A673 (cell line): ENCODE data around the gene SNX33. TPM values are rescaled to one million over a fixed set of nuclear protein-coding genes. Genes with fewer than 3 reads are reported as not detected.

Experiments used
- total RNA-seq: library from RNA; stranded (reverse); gene quantifications from 2 replicates; pipeline ENCODE4 v1.2.3, GENCODE V29; 2021

The SNX33 gene
- total RNA-seq, 1 experiment from 2014 or later, result 3.4 TPM

Other genes with a start within 250 kb of the SNX33 start
- 74.7 and 86.3 TPM in 2 replicates for gene SIN3A, start 196.2 kb upstream of the SNX33 start, total RNA-seq
- gene PTPN9, start 68.6 kb upstream of the SNX33 start, total RNA-seq, result 60.9 and 64.9 TPM in 2 replicates
- 32.8 and 34.6 TPM in 2 replicates for gene SNUPN, start 22.2 kb upstream of the SNX33 start, total RNA-seq
- gene IMP3, start 7.7 kb upstream of the SNX33 start, total RNA-seq, result 76.5 and 84.5 TPM in 2 replicates
- gene CSPG4, start 64.9 kb downstream of the SNX33 start, total RNA-seq, result 0.11 and 0.22 TPM in 2 replicates
- 18.1 and 21.4 TPM in 2 replicates for gene UBE2Q2, start 195.5 kb downstream of the SNX33 start, total RNA-seq